ENCODE data around the gene TNN. TPM values are rescaled to one million over a fixed set of nuclear protein-coding genes. Genes with fewer than 3 reads are reported as not detected.

TNN gene
- total RNA-seq, 4 donors from 2014 or later: 5.9 TPM; not detected in 3

DNA sequence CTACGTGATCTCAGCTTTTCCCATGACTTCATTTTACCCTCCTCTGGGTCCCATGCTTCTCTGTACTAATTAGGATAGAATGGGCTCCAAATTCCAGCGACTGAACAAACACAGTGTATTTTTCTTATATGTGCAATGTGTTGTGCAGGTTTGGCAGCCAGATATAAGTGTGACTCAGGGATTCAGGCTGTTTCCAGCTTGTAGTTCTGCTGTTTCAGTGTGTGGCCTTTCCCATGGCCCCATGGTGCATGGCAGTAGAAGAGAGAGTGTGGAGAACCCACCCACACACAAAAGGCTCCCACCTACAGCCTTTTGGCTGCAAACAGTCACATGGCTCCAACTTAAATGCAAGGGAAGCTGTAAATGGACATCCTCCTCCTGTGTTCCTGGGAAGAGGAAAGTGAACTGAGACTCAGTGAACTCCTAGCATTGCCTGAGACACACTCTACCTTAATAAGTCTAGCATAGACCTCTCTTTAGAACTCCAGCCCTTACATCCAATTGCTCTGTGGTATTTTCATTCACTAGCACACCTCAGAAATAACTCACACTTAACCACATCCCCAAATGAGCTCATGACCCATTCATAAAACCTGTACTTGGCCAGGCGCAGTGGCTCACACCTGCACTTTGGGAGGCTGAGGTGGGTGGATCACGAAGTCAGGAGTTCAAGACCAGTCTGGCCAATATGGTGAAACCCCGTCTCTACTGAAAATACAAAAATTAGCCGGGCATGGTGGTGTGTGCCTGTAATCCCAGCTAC, 66.2 kb downstream of the TNN start:
- Histone ChIP-seq H3K36me3 (no peaks in the 10 kb centered on the region), H3K27ac (no peak overlapping the region), H3K4me3 (no peak overlapping the region), H3K4me1 (no peaks in the 10 kb centered on the region), H3K27me3 (no peaks in the 10 kb centered on the region), H3K9me3 (no peaks in the 10 kb centered on the region)
- no peak for DNase-seq
- TF ChIP-seq POLR2A (IDR thresholded peaks at IDR 0.05): no peak
- intact Hi-C loops (cut with DNase I; ENCODE audit: low total_unique reads): no loop called here

DNA sequence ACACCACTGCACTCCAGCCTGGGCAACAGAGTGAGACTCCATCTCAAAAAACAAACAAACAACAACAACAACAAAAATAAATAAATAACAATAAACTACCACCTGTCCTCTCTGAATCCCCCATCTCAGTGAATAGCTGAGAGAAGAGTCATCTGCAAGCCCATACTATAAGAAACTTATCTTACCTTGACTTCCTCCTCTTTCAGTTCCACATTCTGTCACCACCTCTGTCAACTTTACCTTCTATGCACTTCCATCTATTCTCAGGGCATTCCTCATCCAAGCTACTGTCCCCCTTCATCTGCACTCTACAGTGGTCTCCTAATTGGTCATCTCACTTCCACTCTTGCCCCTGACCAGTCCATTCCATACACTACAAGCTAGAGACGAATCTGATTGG, 66.9 kb downstream of the TNN start:
- intact Hi-C loops (cut with DNase I; ENCODE audit: low total_unique reads): no loop called here

DNA sequence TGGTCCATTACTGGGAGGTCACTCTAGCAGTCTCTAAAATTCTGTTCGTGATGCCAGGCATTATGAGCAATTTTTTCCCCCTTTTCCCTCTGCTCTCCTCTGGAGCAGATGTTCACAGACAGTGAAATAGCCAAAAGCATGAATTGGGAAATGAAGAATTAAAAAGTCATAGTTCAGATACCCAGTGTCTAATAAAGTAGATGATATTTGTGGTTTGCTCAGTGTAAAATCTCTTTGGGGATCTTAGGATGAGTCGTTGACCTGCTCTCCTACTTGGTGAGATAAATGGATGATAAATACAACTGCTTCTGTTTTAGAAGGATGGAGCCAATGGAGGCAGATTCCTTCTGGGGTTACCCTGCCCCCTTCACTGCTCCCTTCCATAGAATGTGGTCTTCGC, 68.6 kb downstream of the TNN start:
- intact Hi-C loops (cut with DNase I; ENCODE audit: low total_unique reads): no loop called here
- no peaks in the 10 kb centered on the region for H3K36me3 ChIP-seq
- no peaks in the 10 kb centered on the region for H3K4me1 ChIP-seq
- no peaks in the 10 kb centered on the region for H3K9me3 ChIP-seq
- H3K4me3 ChIP-seq: no peak overlapping the region
- H3K27ac ChIP-seq: no peak overlapping the region
- TF ChIP-seq, protein P1, sequence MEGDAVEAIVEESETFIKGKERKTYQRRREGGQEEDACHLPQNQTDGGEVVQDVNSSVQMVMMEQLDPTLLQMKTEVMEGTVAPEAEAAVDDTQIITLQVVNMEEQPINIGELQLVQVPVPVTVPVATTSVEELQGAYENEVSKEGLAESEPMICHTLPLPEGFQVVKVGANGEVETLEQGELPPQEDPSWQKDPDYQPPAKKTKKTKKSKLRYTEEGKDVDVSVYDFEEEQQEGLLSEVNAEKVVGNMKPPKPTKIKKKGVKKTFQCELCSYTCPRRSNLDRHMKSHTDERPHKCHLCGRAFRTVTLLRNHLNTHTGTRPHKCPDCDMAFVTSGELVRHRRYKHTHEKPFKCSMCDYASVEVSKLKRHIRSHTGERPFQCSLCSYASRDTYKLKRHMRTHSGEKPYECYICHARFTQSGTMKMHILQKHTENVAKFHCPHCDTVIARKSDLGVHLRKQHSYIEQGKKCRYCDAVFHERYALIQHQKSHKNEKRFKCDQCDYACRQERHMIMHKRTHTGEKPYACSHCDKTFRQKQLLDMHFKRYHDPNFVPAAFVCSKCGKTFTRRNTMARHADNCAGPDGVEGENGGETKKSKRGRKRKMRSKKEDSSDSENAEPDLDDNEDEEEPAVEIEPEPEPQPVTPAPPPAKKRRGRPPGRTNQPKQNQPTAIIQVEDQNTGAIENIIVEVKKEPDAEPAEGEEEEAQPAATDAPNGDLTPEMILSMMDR (IDR thresholded peaks at IDR 0.05): no peak
- no peak for TF ChIP-seq POLR2A (IDR thresholded peaks at IDR 0.05)
- DNase-seq: no peak
- no peaks in the 10 kb centered on the region for H3K27me3 ChIP-seq

More for the DNA sequence above, 66.9 kb downstream of the TNN start:
- H3K36me3 ChIP-seq: no peaks in the 10 kb centered on the region
- H3K4me3 ChIP-seq: no peak overlapping the region
- no peaks in the 10 kb centered on the region for H3K4me1 ChIP-seq
- no peaks in the 10 kb centered on the region for H3K9me3 ChIP-seq
- DNase-seq: no peak
- no peak for TF ChIP-seq POLR2A (IDR thresholded peaks at IDR 0.05)
- TF ChIP-seq, protein P1 (IDR thresholded peaks at IDR 0.05): no peak
- no peak overlapping the region for H3K27ac ChIP-seq
- no peaks in the 10 kb centered on the region for H3K27me3 ChIP-seq

DNA sequence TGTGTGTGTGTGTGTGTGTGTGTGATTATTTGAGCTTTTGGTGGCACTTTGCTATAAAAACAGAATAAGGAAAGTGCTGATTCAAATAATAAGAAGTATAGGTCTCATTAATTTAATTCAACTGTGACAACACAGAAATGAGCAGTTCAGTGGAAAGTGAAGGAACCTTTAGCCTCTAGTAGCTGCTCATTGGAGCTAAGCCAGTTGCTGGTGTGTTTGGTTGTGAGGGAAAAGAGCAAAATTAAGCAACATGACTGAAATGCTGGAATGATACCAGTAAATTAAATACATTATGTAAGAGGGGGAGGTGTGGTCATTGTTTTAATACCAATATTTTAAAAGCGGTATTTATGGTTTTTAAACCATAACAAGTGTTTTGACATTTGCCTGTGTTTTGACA, 69.7 kb downstream of the TNN start:
- intact Hi-C loops (cut with DNase I; ENCODE audit: low total_unique reads): no loop called here
- H3K36me3 ChIP-seq: no peaks in the 10 kb centered on the region
- TF ChIP-seq, protein P1 (IDR thresholded peaks at IDR 0.05): no peak
- TF ChIP-seq POLR2A (IDR thresholded peaks at IDR 0.05): no peak
- no peaks in the 10 kb centered on the region for H3K9me3 ChIP-seq
- DNase-seq: no peak
- H3K4me3 ChIP-seq: no peak overlapping the region
- H3K4me1 ChIP-seq: no peaks in the 10 kb centered on the region
- H3K27ac ChIP-seq: no peak overlapping the region
- H3K27me3 ChIP-seq: no peaks in the 10 kb centered on the region

DNA sequence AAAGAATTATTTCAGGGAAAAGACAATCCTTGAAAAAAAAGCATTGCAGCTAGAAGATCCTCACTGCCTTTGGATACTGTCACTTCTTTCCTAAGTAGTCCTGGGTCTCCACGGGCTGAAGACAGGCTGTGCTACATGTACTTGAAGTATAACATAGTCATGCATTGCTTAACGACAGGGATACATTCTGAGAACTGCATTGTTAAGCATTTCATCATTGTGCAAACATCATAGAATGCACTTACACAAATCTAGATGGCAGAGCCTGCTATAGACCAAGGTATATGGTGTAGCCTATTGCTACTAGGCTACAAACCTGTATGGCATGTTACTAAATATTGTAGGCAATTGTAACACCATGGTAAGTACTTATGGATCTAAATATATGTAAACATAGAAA, 70.9 kb downstream of the TNN start:
- no peak overlapping the region for H3K27ac ChIP-seq
- no peak for DNase-seq
- H3K4me3 ChIP-seq: no peak overlapping the region
- TF ChIP-seq POLR2A (IDR thresholded peaks at IDR 0.05): no peak
- TF ChIP-seq, protein P1 (IDR thresholded peaks at IDR 0.05): no peak
- H3K9me3 ChIP-seq: no peaks in the 10 kb centered on the region
- H3K4me1 ChIP-seq: no peaks in the 10 kb centered on the region
- H3K36me3 ChIP-seq: no peaks in the 10 kb centered on the region
- intact Hi-C loops (cut with DNase I; ENCODE audit: low total_unique reads): no loop called here
- no peaks in the 10 kb centered on the region for H3K27me3 ChIP-seq
